ENCODE measurements around the gene RUSC1. TPM values are rescaled to one million over a fixed set of nuclear protein-coding genes. Genes with fewer than 3 reads are reported as not detected.

RUSC1 gene
- total and polyA plus RNA-seq, 2 donors (not counting 3 experiments of a cell fraction or from before 2014, with no cell fraction given) = 42.4 to 46.6 TPM

DNA sequence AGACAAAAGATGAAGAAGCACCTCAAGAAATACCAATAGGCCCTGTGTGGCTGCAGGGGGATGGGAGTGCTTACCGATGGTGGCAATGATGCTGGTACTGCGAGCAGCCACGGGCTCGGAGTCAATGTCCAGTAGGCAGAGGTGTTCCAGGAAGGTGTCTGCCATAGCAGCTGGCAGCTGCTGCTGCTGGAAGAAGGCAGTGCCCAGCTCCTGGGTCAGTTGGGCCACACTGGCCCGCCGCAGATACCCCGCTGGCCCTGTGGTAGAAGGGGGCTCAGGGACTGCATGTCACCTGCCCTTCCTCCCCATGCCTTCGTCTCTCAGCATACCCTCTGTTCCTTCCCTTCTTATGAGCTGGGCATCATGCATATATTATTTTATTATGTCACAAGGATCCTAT is 20.7 kb upstream of the RUSC1 start:
- H3K4me3 ChIP-seq (replicated peaks in 1 of 3; ENCODE audit: insufficient read depth in 1 of 3, low read depth in 1 of 3, low read length in 3 of 3) = no peak overlapping the region

More for the DNA sequence above, 20.7 kb upstream of the RUSC1 start:
- dilution Hi-C loops (cut with MboI; ENCODE audit: extremely low pct_ligation_motif_present, low sequenced_read_pairs) = no loop called here
- ChIA-PET POLR2A (no interaction called here), CTCF (interaction anchor here (1.3 to 1.6 kb wide), 2 partner anchors 21 to 23 kb away, joined by 3 to 5 read pairs; no protein-coding TSS in a partner anchor)
- no peak overlapping the region for H2AFZ ChIP-seq (ENCODE audit: low read depth, low read length)
- TF ChIP-seq GATA2 (IDR thresholded peaks at IDR 0.05; ENCODE audit: insufficient read depth, insufficient read length, low read depth, low read length) = no peak
- no peak for TF ChIP-seq JUN (IDR thresholded peaks at IDR 0.05; ENCODE audit: borderline replicate concordance, insufficient read depth, insufficient read length, low read depth)
- TF ChIP-seq, protein P1, sequence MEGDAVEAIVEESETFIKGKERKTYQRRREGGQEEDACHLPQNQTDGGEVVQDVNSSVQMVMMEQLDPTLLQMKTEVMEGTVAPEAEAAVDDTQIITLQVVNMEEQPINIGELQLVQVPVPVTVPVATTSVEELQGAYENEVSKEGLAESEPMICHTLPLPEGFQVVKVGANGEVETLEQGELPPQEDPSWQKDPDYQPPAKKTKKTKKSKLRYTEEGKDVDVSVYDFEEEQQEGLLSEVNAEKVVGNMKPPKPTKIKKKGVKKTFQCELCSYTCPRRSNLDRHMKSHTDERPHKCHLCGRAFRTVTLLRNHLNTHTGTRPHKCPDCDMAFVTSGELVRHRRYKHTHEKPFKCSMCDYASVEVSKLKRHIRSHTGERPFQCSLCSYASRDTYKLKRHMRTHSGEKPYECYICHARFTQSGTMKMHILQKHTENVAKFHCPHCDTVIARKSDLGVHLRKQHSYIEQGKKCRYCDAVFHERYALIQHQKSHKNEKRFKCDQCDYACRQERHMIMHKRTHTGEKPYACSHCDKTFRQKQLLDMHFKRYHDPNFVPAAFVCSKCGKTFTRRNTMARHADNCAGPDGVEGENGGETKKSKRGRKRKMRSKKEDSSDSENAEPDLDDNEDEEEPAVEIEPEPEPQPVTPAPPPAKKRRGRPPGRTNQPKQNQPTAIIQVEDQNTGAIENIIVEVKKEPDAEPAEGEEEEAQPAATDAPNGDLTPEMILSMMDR (IDR thresholded peaks at IDR 0.05; ENCODE audit: extremely low read depth in 1 of 2, insufficient read depth in 1 of 2, low read depth in 1 of 2, low read length in 2 of 2) = no peak
- TF ChIP-seq MYC (IDR thresholded peaks at IDR 0.05; ENCODE audit: low read depth, low read length) = no peak
- TF ChIP-seq, protein P2, sequence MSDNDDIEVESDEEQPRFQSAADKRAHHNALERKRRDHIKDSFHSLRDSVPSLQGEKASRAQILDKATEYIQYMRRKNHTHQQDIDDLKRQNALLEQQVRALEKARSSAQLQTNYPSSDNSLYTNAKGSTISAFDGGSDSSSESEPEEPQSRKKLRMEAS (IDR thresholded peaks at IDR 0.05; ENCODE audit: insufficient read depth, insufficient read length) = no peak
- no peak for TF ChIP-seq POLR2AphosphoS5 (IDR thresholded peaks at IDR 0.05; ENCODE audit: insufficient read depth, low read depth, low read length)
- no peak for TF ChIP-seq EZH2 (IDR thresholded peaks at IDR 0.05; ENCODE audit: borderline replicate concordance, low read depth, low read length, severe bottlenecking)
- no peak for TF ChIP-seq POLR2A (IDR thresholded peaks at IDR 0.05; ENCODE audit: low read depth, low read length)
- no peak for TF ChIP-seq FOS (IDR thresholded peaks at IDR 0.05; ENCODE audit: borderline replicate concordance, insufficient read depth, low read length)
- no TSS peak for BruUV-seq (replicated peaks)
- H3K4me1 ChIP-seq (ENCODE audit: control insufficient read depth, extremely low read depth, insufficient read depth, low read length) = no peaks in the 10 kb centered on the region
- no peaks in the 10 kb centered on the region for H4K20me1 ChIP-seq (replicated peaks; ENCODE audit: control insufficient read depth, extremely low read depth, insufficient read depth, low read length)
- intact Hi-C loops (cut with micrococcal nuclease) = no loop called here
- no peak overlapping the region for H3K4me2 ChIP-seq (ENCODE audit: insufficient read depth, low read length)
- peaks cover 18 to 19% of the 10 kb centered on the region in 2 experiments for H3K27me3 ChIP-seq (ENCODE audit: control insufficient read depth in 2 of 2, insufficient read depth in 2 of 2, low read length in 2 of 2)
- no peaks in the 10 kb centered on the region for H3K9me3 ChIP-seq (replicated peaks; ENCODE audit: control insufficient read depth, insufficient read depth, low read length)
- FAIRE-seq (no peak), DNase-seq (ENCODE audit: low read depth, low spot score) (no peak)
- no peaks in the 10 kb centered on the region for H3K9me1 ChIP-seq (replicated peaks; ENCODE audit: control insufficient read depth, extremely low read depth, insufficient read depth, low read length)
- no peaks in the 10 kb centered on the region for H3K79me2 ChIP-seq (ENCODE audit: control insufficient read depth, insufficient read depth, low read length)
- no peak overlapping the region for H3K9ac ChIP-seq (replicated peaks; ENCODE audit: extremely low read depth, insufficient read depth, low read length)
- no peak overlapping the region for H3K27ac ChIP-seq (ENCODE audit: insufficient read depth, low read depth, low read length)
- no peaks in the 10 kb centered on the region for H3K36me3 ChIP-seq (ENCODE audit: control insufficient read depth in 2 of 2, extremely low read depth in 1 of 2, insufficient read depth in 2 of 2, low read length in 2 of 2)

Measured in endothelial cell of umbilical vein (primary cell).